Measurements from ENCODE around the gene EYA2.

- TF ChIP-seq, protein P1, sequence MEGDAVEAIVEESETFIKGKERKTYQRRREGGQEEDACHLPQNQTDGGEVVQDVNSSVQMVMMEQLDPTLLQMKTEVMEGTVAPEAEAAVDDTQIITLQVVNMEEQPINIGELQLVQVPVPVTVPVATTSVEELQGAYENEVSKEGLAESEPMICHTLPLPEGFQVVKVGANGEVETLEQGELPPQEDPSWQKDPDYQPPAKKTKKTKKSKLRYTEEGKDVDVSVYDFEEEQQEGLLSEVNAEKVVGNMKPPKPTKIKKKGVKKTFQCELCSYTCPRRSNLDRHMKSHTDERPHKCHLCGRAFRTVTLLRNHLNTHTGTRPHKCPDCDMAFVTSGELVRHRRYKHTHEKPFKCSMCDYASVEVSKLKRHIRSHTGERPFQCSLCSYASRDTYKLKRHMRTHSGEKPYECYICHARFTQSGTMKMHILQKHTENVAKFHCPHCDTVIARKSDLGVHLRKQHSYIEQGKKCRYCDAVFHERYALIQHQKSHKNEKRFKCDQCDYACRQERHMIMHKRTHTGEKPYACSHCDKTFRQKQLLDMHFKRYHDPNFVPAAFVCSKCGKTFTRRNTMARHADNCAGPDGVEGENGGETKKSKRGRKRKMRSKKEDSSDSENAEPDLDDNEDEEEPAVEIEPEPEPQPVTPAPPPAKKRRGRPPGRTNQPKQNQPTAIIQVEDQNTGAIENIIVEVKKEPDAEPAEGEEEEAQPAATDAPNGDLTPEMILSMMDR (IDR thresholded peaks at IDR 0.05 in 4 of 5, conservative IDR thresholded peaks at IDR 0.05 in 1 of 5), result no peak
- no peak for TF ChIP-seq POLR2A (IDR thresholded peaks at IDR 0.05)
These were observed 45.4 kb upstream of the EYA2 start for GRCh38 chr20:46849269-46849668.
